ENCODE measurements around the gene CMTM3.

DNA sequence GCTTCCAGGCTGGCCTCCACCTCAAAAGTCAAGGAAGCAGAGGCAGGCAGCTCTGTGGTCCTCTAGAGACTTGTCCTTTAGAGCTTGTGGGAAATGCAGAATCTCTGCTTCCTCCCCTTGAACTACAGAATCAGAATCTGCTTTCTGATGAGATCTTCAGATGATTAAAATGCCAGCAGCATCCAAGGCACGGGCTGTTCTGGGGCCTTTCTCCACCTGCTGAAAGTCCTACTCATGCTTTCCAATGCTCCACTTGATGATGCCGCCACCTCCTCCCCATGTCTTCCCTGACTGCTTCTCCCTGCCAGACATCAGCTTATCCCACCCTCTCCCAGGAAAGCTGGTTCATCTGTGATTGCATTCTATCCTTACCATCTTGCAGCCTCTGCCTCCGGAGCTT, 33.3 kb downstream of the CMTM3 start:
- TF ChIP-seq, protein P1, sequence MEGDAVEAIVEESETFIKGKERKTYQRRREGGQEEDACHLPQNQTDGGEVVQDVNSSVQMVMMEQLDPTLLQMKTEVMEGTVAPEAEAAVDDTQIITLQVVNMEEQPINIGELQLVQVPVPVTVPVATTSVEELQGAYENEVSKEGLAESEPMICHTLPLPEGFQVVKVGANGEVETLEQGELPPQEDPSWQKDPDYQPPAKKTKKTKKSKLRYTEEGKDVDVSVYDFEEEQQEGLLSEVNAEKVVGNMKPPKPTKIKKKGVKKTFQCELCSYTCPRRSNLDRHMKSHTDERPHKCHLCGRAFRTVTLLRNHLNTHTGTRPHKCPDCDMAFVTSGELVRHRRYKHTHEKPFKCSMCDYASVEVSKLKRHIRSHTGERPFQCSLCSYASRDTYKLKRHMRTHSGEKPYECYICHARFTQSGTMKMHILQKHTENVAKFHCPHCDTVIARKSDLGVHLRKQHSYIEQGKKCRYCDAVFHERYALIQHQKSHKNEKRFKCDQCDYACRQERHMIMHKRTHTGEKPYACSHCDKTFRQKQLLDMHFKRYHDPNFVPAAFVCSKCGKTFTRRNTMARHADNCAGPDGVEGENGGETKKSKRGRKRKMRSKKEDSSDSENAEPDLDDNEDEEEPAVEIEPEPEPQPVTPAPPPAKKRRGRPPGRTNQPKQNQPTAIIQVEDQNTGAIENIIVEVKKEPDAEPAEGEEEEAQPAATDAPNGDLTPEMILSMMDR (IDR thresholded peaks at IDR 0.05) = no peak
- no peak for TF ChIP-seq EZH2 (IDR thresholded peaks at IDR 0.05)
- no peak for TF ChIP-seq EZH2phosphoT487 (IDR thresholded peaks at IDR 0.05)
